GM12892 (cell line): ENCODE measurements around the gene GBA3.

Experiments
- POLR2A ChIP-seq: IDR thresholded peaks from 2 replicates; pipeline ENCODE4 v1.6.1; 2011; ENCODE audit warnings: low read depth, low read length, control low read depth
- POLR2AphosphoS5 ChIP-seq: IDR thresholded peaks from 2 replicates; pipeline ENCODE4 v1.6.1; 2011; ENCODE audit warnings: low read depth, low read length, control low read depth
- TAF1 ChIP-seq: IDR thresholded peaks from 2 replicates; pipeline ENCODE4 v1.6.1; 2011; ENCODE audit warnings: low read depth, mild to moderate bottlenecking, control low read depth, low read length, borderline replicate concordance

GRCh38 chr4:22680065-22680642 is 12.6 kb upstream of the GBA3 start:
- TF ChIP-seq POLR2AphosphoS5 = no peak
- no peak for TF ChIP-seq POLR2A
- TF ChIP-seq TAF1 = no peak
